ENCODE measurements around the gene BCAS3. TPM values are rescaled to one million over a fixed set of nuclear protein-coding genes. Genes with fewer than 3 reads are reported as not detected.
A peak's percentile ranks its signal among the peaks of the same experiment; 100 is the strongest.

The BCAS3 gene
- total RNA-seq, 1 donor from 2014 or later = 29.6 TPM

GRCh38 chr17:61337290-61337689 is 659.6 kb downstream of the BCAS3 start:
- no peak for TF ChIP-seq CTCF (IDR thresholded peaks at IDR 0.05)
- Histone ChIP-seq H3K4me3 (no peak overlapping the region), H3K36me3 (no peaks in the 10 kb centered on the region), H3K9me3 (no peaks in the 10 kb centered on the region), H3K27me3 (ENCODE audit: low read depth) (no peaks in the 10 kb centered on the region), H3K27ac (peak overlapping the region; percentile 46), H3K4me1 (peaks cover 36% of the 10 kb centered on the region)
- ATAC-seq (no peak), DNase-seq (no peak)
- intact Hi-C loops (cut with DNase I) = no loop called here

- Histone ChIP-seq H3K27me3 (ENCODE audit: low read depth) (no peaks in the 10 kb centered on the region), H3K27ac (peak overlapping the region; percentile 4), H3K4me3 (no peak overlapping the region), H3K9me3 (no peaks in the 10 kb centered on the region), H3K4me1 (peaks cover 35% of the 10 kb centered on the region), H3K36me3 (no peaks in the 10 kb centered on the region)
- no peak for DNase-seq
- TF ChIP-seq CTCF (IDR thresholded peaks at IDR 0.05) = no peak
- peak in 1 of 2 donors; percentile 20 for ATAC-seq
- intact Hi-C loops (cut with DNase I) = no loop called here
These were observed 660.5 kb downstream of the BCAS3 start for GRCh38 chr17:61338000-61338798.

- Histone ChIP-seq H3K27ac (peak overlapping the region; percentile 4), H3K4me1 (peaks cover 35% of the 10 kb centered on the region), H3K9me3 (no peaks in the 10 kb centered on the region), H3K4me3 (no peak overlapping the region), H3K27me3 (ENCODE audit: low read depth) (no peaks in the 10 kb centered on the region), H3K36me3 (no peaks in the 10 kb centered on the region)
- ATAC-seq (no peak), DNase-seq (no peak)
- no peak for TF ChIP-seq CTCF (IDR thresholded peaks at IDR 0.05)
- intact Hi-C loops (cut with DNase I) = no loop called here
These were observed 661.3 kb downstream of the BCAS3 start for GRCh38 chr17:61338874-61339478.

GRCh38 chr17:61340431-61341209 is 663.0 kb downstream of the BCAS3 start:
- ATAC-seq = no peak
- Histone ChIP-seq H3K4me3 (no peak overlapping the region), H3K36me3 (no peaks in the 10 kb centered on the region), H3K27ac (no peak overlapping the region), H3K9me3 (no peaks in the 10 kb centered on the region), H3K4me1 (peaks cover 27% of the 10 kb centered on the region), H3K27me3 (ENCODE audit: low read depth) (no peaks in the 10 kb centered on the region)
- intact Hi-C loops (cut with DNase I) = no loop called here
- no peak for TF ChIP-seq CTCF (IDR thresholded peaks at IDR 0.05)
- no peak for DNase-seq

GRCh38 chr17:61343576-61343975 is 665.9 kb downstream of the BCAS3 start:
- no peak for DNase-seq
- Histone ChIP-seq H3K9me3 (no peaks in the 10 kb centered on the region), H3K4me3 (no peak overlapping the region), H3K4me1 (peaks cover 2% of the 10 kb centered on the region), H3K27ac (no peak overlapping the region), H3K27me3 (ENCODE audit: low read depth) (no peaks in the 10 kb centered on the region), H3K36me3 (no peaks in the 10 kb centered on the region)
- no peak for ATAC-seq
- no peak for TF ChIP-seq CTCF (IDR thresholded peaks at IDR 0.05)
- intact Hi-C loops (cut with DNase I) = no loop called here
